ENCODE results near the gene CCDC33.

CCDC33 gene

DNA sequence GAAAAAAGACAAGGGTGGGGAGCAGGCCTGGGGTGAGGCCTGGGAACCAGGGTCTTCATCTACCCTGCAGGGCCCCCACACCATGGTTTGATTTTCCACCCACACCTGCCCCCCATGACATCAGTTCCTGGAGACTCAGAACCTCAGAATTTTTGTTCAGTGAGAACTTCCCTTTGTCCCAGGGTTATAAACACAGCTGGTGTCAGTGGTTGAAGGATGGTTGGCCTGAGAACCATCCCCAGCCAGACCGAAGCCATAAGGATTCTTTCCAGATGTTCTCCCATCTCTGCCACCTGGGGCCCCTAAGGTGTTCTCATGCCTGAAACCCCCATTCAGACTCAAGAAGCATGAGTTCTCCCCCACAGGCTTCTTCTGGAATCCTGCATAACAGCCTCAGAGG, 16.6 kb downstream of the CCDC33 start:
- H3K4me2 ChIP-seq (ENCODE audit: low read length): no peak overlapping the region
- H3K9ac ChIP-seq (ENCODE audit: low read length): no peak overlapping the region
- no peak overlapping the region for H4K12ac ChIP-seq (ENCODE audit: low read depth, low read length)
- H4K8ac ChIP-seq (ENCODE audit: low read depth, low read length): no peak overlapping the region
- no peak overlapping the region for H3K27ac ChIP-seq (ENCODE audit: low read depth, low read length)
- H3K9me3 ChIP-seq (ENCODE audit: insufficient read depth, low read depth, low read length): peaks cover 2% of the 10 kb centered on the region
- no peak overlapping the region for H2AK5ac ChIP-seq (ENCODE audit: low read length)
- no peak overlapping the region for H3K4ac ChIP-seq (ENCODE audit: low read depth, low read length)
- no peak overlapping the region for H2BK5ac ChIP-seq (ENCODE audit: low read depth, low read length, poor library complexity)
- H4K91ac ChIP-seq (ENCODE audit: low read depth, low read length): no peak overlapping the region
- no peak overlapping the region for H3K18ac ChIP-seq (ENCODE audit: low read length)
- H2AFZ ChIP-seq (ENCODE audit: insufficient read depth, low read length, poor library complexity): no peak overlapping the region
- H3K23ac ChIP-seq (ENCODE audit: low read length): no peak overlapping the region
- no peak overlapping the region for H3K14ac ChIP-seq (ENCODE audit: low read length)
- DNase-seq: no peak
- no peak overlapping the region for H2BK12ac ChIP-seq (ENCODE audit: low read length)
- H3K4me1 ChIP-seq (ENCODE audit: control insufficient read depth in 1 of 2, insufficient read depth in 2 of 2, low read length in 2 of 2): no peaks in the 10 kb centered on the region
- H2BK120ac ChIP-seq (ENCODE audit: insufficient read depth, low read length, poor library complexity): no peak overlapping the region
- no peaks in the 10 kb centered on the region for H3K36me3 ChIP-seq (ENCODE audit: control insufficient read depth in 1 of 2, insufficient read depth in 2 of 2, low read length in 2 of 2)
- no peak overlapping the region for H3K4me3 ChIP-seq (ENCODE audit: low read depth, low read length)
- WGBS (ENCODE audit: extremely low coverage, insufficient coverage, insufficient read length): no CpG with 5 or more reads among the region's 1 CpG
- no peaks in the 10 kb centered on the region for H3K79me1 ChIP-seq (ENCODE audit: low read length)
- no peaks in the 10 kb centered on the region for H3K27me3 ChIP-seq (ENCODE audit: insufficient read depth, low read length)
- no peaks in the 10 kb centered on the region for H3K79me2 ChIP-seq (ENCODE audit: control insufficient read depth, insufficient read depth, low read length, poor library complexity)

DNA sequence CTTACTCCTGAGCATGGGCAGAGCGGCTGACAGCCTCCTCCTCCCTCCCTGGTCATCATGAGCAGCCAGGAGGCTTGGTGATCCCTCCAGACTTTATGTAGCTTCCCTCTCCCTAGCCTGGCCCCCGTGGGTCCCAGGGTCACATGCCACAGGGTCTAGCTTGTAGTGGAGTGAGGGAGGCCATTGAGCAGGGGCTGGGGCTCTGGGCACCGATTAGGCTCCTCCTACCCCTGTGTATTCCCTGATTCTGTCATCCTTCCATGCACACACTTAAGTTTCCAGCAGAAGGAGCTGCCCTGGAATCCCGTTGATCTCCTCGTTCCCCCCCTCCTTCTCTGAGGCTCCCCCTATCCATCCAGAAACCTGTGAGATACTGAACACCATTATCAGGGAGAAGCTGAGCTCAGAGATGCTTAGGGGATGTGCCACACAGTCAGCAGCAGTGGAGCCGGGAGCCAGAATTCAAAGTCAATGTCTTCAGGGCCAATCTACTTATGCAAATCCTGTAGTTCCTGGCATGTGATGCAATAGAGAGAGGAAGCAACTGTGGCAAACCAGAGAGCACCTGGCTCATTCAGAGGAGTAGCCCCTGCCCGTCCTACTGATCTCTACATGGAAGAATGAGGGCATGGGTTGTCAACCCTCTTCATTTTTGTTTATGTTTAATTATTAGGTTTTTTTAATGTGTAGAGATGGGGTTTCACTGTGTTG, 17.2 kb downstream of the CCDC33 start:
- Histone ChIP-seq H3K4me3 (ENCODE audit: low read depth, low read length) (no peak overlapping the region), H3K4me1 (ENCODE audit: control insufficient read depth in 1 of 2, insufficient read depth in 2 of 2, low read length in 2 of 2) (no peaks in the 10 kb centered on the region), H2BK5ac (ENCODE audit: low read depth, low read length, poor library complexity) (no peak overlapping the region), H3K9me3 (ENCODE audit: insufficient read depth, low read depth, low read length) (peaks cover 2% of the 10 kb centered on the region), H2BK120ac (ENCODE audit: insufficient read depth, low read length, poor library complexity) (no peak overlapping the region), H3K4me2 (ENCODE audit: low read length) (no peak overlapping the region), H3K4ac (ENCODE audit: low read depth, low read length) (no peak overlapping the region), H3K23ac (ENCODE audit: low read length) (no peak overlapping the region), H2BK12ac (ENCODE audit: low read length) (no peak overlapping the region), H2AFZ (ENCODE audit: insufficient read depth, low read length, poor library complexity) (no peak overlapping the region), H3K18ac (ENCODE audit: low read length) (no peak overlapping the region), H3K79me2 (ENCODE audit: control insufficient read depth, insufficient read depth, low read length, poor library complexity) (no peaks in the 10 kb centered on the region), H4K91ac (ENCODE audit: low read depth, low read length) (no peak overlapping the region), H3K9ac (ENCODE audit: low read length) (no peak overlapping the region), H3K27ac (ENCODE audit: low read depth, low read length) (no peak overlapping the region), H3K36me3 (ENCODE audit: control insufficient read depth in 1 of 2, insufficient read depth in 2 of 2, low read length in 2 of 2) (no peaks in the 10 kb centered on the region), H2AK5ac (ENCODE audit: low read length) (no peak overlapping the region), H3K27me3 (ENCODE audit: insufficient read depth, low read length) (no peaks in the 10 kb centered on the region), H4K8ac (ENCODE audit: low read depth, low read length) (no peak overlapping the region), H3K79me1 (ENCODE audit: low read length) (no peaks in the 10 kb centered on the region), H4K12ac (ENCODE audit: low read depth, low read length) (no peak overlapping the region), H3K14ac (ENCODE audit: low read length) (no peak overlapping the region)
- DNase-seq: no peak
- no CpG with 5 or more reads among the region's 7 CpGs for WGBS (ENCODE audit: extremely low coverage, insufficient coverage, insufficient read length)

DNA sequence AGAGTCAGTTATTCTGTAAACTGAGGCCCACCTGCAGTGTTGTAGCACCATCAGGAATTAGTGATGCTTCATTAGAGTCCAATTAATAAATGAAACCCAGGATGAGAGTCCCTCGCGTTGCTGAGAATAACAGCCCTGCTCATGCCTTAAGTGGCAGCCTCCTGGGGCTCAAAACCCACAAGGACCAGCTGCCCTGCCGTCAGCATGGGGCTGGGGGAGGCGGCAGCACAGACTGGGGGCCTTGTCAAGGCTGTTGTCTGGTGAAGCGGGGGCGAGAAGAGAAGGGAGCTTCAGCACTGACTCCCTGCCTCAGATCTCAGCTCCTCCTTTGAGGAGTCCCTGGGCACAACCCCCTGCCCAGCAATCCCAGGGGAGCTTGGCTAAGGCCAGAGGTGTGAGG, 21.0 kb downstream of the CCDC33 start:
- Histone ChIP-seq H4K91ac (ENCODE audit: low read depth, low read length) (no peak overlapping the region), H3K18ac (ENCODE audit: low read length) (no peak overlapping the region), H3K23ac (ENCODE audit: low read length) (no peak overlapping the region), H3K14ac (ENCODE audit: low read length) (no peak overlapping the region), H3K27ac (ENCODE audit: low read depth, low read length) (no peak overlapping the region), H3K27me3 (ENCODE audit: insufficient read depth, low read length) (no peaks in the 10 kb centered on the region), H3K9ac (ENCODE audit: low read length) (no peak overlapping the region), H3K4me2 (ENCODE audit: low read length) (no peak overlapping the region), H3K4me3 (ENCODE audit: low read depth, low read length) (no peak overlapping the region), H4K8ac (ENCODE audit: low read depth, low read length) (no peak overlapping the region), H2AK5ac (ENCODE audit: low read length) (no peak overlapping the region), H3K79me1 (ENCODE audit: low read length) (no peaks in the 10 kb centered on the region), H3K4me1 (ENCODE audit: control insufficient read depth in 1 of 2, insufficient read depth in 2 of 2, low read length in 2 of 2) (no peaks in the 10 kb centered on the region), H2AFZ (ENCODE audit: insufficient read depth, low read length, poor library complexity) (no peak overlapping the region), H2BK12ac (ENCODE audit: low read length) (no peak overlapping the region), H2BK120ac (ENCODE audit: insufficient read depth, low read length, poor library complexity) (no peak overlapping the region), H3K9me3 (ENCODE audit: insufficient read depth, low read depth, low read length) (peaks cover 2% of the 10 kb centered on the region), H3K4ac (ENCODE audit: low read depth, low read length) (no peak overlapping the region), H2BK5ac (ENCODE audit: low read depth, low read length, poor library complexity) (no peak overlapping the region), H4K12ac (ENCODE audit: low read depth, low read length) (no peak overlapping the region), H3K79me2 (ENCODE audit: control insufficient read depth, insufficient read depth, low read length, poor library complexity) (no peaks in the 10 kb centered on the region), H3K36me3 (ENCODE audit: control insufficient read depth in 1 of 2, insufficient read depth in 2 of 2, low read length in 2 of 2) (no peaks in the 10 kb centered on the region)
- WGBS (ENCODE audit: extremely low coverage, insufficient coverage, insufficient read length): no CpG with 5 or more reads among the region's 6 CpGs
- no peak for DNase-seq

DNA sequence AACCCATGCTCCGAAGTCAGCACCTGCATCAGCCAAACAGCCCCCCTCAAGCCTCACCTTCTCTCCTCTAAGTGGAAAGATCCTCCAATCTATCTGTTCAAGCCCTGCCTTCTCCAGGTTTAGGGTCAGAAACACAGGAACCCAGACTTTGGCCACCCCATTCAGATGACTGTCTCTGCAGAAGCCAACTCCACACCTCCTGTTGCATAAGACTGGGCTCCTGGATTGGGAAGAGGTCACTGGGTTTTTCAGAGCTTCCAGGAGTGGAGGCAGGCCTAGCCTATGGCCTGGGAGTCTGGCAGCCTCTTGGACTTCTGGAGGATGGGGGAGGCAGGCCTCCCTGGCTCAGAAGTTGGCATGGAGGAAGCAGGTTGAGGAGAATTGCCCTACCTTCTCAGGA, 21.5 kb downstream of the CCDC33 start:
- no peaks in the 10 kb centered on the region for H3K27me3 ChIP-seq (ENCODE audit: insufficient read depth, low read length)
- H2AK5ac ChIP-seq (ENCODE audit: low read length): no peak overlapping the region
- H3K9ac ChIP-seq (ENCODE audit: low read length): no peak overlapping the region
- no peak overlapping the region for H2BK5ac ChIP-seq (ENCODE audit: low read depth, low read length, poor library complexity)
- no peak overlapping the region for H3K23ac ChIP-seq (ENCODE audit: low read length)
- no peaks in the 10 kb centered on the region for H3K36me3 ChIP-seq (ENCODE audit: control insufficient read depth in 1 of 2, insufficient read depth in 2 of 2, low read length in 2 of 2)
- H2AFZ ChIP-seq (ENCODE audit: insufficient read depth, low read length, poor library complexity): no peak overlapping the region
- H3K4me2 ChIP-seq (ENCODE audit: low read length): no peak overlapping the region
- H2BK120ac ChIP-seq (ENCODE audit: insufficient read depth, low read length, poor library complexity): no peak overlapping the region
- H3K4me3 ChIP-seq (ENCODE audit: low read depth, low read length): no peak overlapping the region
- WGBS (ENCODE audit: extremely low coverage, insufficient coverage, insufficient read length): no CpG with 5 or more reads among the region's 1 CpG
- no peak overlapping the region for H3K14ac ChIP-seq (ENCODE audit: low read length)
- no peaks in the 10 kb centered on the region for H3K4me1 ChIP-seq (ENCODE audit: control insufficient read depth in 1 of 2, insufficient read depth in 2 of 2, low read length in 2 of 2)
- H3K4ac ChIP-seq (ENCODE audit: low read depth, low read length): no peak overlapping the region
- no peak overlapping the region for H4K91ac ChIP-seq (ENCODE audit: low read depth, low read length)
- no peaks in the 10 kb centered on the region for H3K79me1 ChIP-seq (ENCODE audit: low read length)
- DNase-seq: no peak
- H3K9me3 ChIP-seq (ENCODE audit: insufficient read depth, low read depth, low read length): peaks cover 2% of the 10 kb centered on the region
- no peak overlapping the region for H3K18ac ChIP-seq (ENCODE audit: low read length)
- H4K12ac ChIP-seq (ENCODE audit: low read depth, low read length): no peak overlapping the region
- no peak overlapping the region for H3K27ac ChIP-seq (ENCODE audit: low read depth, low read length)
- no peak overlapping the region for H4K8ac ChIP-seq (ENCODE audit: low read depth, low read length)
- no peaks in the 10 kb centered on the region for H3K79me2 ChIP-seq (ENCODE audit: control insufficient read depth, insufficient read depth, low read length, poor library complexity)
- H2BK12ac ChIP-seq (ENCODE audit: low read length): no peak overlapping the region
